ENCODE data around the gene UNC79.

GRCh38 chr14:93396456-93396855, 34.3 kb upstream of the UNC79 start:
- TF ChIP-seq CTCF (IDR thresholded peaks at IDR 0.05; ENCODE audit: insufficient read depth, low read length, poor library complexity, severe bottlenecking) (no peak), EZH2phosphoT487 (conservative IDR thresholded peaks at IDR 0.05; ENCODE audit: low read length) (no peak)
